Subcutaneous adipose tissue (tissue), 4 donors: ENCODE results near the gene RAD51D. TPM values are rescaled to one million over a fixed set of nuclear protein-coding genes. Genes with fewer than 3 reads are reported as not detected.

Experiments
- total RNA-seq, 4 donors: library from RNA; depleted of rRNA; stranded (reverse); fragments of >200 nt; gene quantifications; one replicate each; pipeline ENCODE4 v1.1.0, GENCODE V29; 2016
- TF ChIP-seq, protein P1 (sequence below): fragments of 450-650 bp; IDR thresholded peaks from one replicate; pipeline ENCODE4 v1.5.1; 2016; ENCODE audit warnings: low read depth, mild to moderate bottlenecking, control low read depth, antibody characterized with exemption, moderate library complexity

The RAD51D gene
- total RNA-seq, 4 donors from 2014 or later = 2.6 to 16.2 (median 7.8) TPM

DNA sequence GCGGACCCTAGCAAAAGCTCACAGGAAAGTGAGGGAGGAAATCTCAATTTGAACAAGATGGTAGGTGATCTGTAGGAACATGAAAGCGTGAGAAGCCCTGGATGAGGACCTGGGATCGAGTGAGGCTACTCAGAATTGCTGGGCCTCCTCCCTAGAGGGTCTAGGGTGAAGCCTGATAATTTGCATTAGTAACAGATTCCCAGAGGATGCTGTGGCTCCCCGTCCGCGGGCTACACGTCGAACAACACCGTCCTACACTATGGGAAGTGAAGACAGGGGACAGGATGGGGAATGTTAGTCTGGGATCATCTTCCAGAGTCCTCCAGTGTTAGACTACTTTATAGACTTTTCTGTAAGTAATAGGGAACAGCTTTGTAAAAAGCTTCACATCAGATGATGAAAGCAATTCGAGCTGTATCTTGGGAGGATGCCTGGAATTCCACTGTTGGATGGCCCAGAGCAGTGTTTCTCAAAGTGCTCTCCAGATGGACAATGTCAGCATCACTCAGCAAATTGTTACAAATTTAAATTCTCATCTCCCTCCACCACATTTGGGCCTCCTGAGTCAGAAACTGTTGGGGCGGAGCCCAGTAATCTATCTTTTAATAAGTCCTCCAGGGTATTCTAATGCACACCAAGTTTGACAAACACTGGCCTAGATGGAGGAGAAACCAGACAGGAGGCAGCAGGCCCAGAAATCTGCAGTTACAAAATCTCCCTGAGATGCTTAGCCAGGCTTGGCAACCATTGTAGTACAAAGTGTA, 8.3 kb upstream of the RAD51D start:
- TF ChIP-seq, protein P1, sequence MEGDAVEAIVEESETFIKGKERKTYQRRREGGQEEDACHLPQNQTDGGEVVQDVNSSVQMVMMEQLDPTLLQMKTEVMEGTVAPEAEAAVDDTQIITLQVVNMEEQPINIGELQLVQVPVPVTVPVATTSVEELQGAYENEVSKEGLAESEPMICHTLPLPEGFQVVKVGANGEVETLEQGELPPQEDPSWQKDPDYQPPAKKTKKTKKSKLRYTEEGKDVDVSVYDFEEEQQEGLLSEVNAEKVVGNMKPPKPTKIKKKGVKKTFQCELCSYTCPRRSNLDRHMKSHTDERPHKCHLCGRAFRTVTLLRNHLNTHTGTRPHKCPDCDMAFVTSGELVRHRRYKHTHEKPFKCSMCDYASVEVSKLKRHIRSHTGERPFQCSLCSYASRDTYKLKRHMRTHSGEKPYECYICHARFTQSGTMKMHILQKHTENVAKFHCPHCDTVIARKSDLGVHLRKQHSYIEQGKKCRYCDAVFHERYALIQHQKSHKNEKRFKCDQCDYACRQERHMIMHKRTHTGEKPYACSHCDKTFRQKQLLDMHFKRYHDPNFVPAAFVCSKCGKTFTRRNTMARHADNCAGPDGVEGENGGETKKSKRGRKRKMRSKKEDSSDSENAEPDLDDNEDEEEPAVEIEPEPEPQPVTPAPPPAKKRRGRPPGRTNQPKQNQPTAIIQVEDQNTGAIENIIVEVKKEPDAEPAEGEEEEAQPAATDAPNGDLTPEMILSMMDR = no peak

DNA sequence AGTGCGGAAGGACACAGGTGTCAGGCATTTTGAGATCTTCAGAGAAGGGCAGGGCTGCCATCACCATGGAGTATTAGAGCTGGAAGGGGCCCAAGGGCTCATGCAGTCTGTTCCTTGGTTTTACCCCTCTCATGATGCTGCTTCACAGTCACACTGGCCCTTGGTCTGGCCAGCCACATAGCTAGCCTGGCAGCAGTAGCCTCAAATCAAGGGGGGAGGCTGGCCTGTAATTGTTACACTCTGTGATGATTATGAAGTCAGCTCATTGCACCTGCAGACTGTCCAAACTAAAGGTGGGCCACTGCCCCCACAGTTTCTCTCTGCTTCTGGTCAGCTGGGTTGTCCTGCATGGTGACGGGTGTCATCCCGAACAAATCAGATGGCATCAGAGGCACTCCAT, 1.7 kb upstream of the RAD51D start, which contains the start of gene FNDC8:
TSS of gene FNDC8 (plus strand) at position 301 of the 400 bp plus-strand sequence. CDS start at position 380, 79 bp downstream.
- TF ChIP-seq, protein P1 = no peak

DNA sequence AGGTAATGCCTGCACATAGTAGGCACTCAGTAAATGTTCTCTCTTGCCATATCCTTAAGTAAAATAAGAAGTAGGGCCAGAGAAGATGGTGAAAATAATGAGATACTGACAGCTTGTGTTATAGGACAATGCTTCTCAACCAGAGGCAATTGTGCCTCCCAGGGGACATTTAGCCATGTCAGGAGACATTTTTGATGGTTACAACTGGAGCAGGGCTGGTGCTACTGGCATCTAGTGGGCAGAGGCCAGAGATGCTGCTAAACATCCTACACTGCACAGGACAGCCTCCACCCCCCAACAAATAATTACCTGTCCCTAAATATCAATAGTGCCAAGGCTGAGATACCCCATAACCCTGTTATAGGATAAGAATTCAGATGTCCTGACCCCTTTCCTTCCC, 1.7 kb downstream of the RAD51D start:
- TF ChIP-seq, protein P1 = no peak

DNA sequence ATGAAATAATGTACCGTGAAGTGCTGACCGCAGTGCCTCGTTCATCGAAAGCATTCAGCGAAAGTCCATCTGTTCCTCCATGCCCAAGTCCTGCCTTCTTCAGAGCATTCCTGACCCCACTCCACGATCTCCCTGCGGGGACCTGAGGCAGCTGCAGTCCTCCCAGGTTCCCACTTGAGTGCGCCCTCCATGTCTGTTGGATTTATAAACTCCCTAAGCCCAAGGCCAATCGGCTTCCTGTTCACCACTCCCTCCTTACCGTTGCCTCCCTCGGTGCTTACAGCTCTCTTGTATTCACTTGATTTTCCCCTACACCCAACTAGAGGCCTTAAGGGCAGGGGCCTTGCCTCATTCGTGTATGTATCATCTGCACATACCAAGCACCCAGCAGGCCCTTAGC, 2.8 kb downstream of the RAD51D start:
- TF ChIP-seq, protein P1 = no peak

DNA sequence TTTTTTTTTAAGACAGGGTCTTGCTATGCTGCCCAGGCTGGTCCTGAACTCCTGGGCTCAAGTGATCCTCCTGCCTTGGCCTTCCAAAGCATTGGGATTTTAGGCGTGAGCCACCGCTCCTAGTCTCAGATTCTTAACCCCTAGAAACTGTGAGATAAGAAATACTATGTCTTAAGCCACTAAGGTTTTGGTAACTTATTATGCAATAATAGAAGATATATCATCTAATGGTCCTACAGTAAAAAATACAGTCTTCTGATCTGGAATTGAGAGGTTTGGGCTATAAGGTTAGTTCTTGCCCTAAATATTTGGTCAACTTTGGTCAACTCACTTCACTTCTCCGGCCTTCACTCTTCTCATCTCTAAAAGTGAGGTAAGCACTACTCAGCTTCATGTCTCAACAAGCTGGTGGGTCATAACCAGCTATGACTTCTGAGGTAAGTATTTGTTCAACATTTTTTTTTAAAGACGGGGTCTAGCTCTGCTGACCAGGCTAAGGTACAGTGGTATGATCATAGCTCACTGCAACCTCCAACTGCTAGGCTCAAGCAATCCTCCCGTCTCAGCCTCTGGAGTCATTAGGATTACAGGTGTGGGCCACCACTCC, 14.7 kb downstream of the RAD51D start:
- TF ChIP-seq, protein P1 = no peak

DNA sequence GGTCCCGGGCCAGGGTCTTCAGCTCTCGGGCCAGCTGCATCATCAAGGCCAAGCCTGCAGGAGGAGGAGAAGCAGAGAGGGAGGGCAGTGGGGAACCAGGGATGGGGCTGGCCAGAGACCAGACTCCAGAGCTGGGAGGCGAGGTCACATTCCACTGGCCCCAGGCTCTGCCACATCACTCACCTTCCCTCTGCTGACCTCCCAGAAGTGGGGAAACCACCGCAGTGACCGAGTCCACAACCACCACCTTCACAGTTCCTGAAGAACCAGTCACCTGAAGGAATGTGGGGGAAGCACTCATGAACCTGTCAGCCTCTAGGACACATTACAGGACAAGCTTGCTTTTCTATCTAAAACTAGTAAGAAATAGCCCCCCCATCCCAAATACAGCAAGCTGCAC, 16.4 kb downstream of the RAD51D start:
- TF ChIP-seq, protein P1 = no peak

DNA sequence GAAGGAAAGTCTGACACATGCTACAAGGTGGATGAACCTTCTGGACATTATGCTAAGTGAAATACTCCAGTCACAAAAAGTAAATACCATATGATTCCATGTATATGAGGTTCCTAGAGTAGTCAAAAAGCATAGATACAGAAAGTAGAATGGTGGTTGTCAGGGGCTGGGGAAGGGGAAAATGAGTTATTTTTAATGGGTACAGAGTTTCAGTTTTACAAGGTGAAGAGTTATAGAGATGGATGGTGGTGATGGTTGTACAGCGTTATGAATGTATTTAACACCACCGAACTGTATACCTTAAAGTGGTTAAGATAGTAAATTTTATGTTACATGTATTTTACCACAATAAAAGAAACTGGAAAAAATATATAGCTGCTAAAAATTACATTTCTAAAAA, 17.9 kb downstream of the RAD51D start:
- TF ChIP-seq, protein P1 = no peak
